GM10266 (cell line): ENCODE data around the gene EMILIN1.

Experiments used
- DNase-seq: peaks from one replicate; pipeline ENCODE4 v3.0.0; 2012; ENCODE audit errors: extremely low spot score
- TF ChIP-seq, protein P1 (sequence below): IDR thresholded peaks from 2 replicates; pipeline ENCODE4 v1.5.1; 2012; ENCODE audit warnings: mild to moderate bottlenecking, low read depth; ENCODE audit not compliant: control insufficient read depth, insufficient read depth; ENCODE audit errors: missing control alignments

Gene EMILIN1

DNA sequence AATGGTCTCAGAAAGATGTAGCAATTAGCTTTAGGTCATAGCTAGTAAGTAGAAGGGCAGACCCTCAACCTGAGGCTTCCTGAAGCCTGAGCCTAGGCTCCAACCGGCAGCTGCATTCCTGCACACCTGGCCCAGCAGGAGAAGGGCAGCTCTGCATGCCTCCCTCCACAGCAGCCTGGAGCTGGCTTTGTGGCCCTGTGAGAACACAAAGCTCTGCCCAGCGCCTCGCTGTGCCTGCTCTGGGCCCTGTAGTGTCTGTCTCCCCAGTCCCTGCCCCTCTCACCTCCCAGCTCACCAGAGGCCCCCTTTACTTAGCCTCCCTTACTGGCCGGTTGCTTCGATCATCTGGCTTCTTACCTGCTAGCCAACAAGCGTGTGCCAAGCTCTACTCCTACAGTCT lies 39.0 kb upstream of the EMILIN1 start:
- DNase-seq, result no peak
- TF ChIP-seq, protein P1, sequence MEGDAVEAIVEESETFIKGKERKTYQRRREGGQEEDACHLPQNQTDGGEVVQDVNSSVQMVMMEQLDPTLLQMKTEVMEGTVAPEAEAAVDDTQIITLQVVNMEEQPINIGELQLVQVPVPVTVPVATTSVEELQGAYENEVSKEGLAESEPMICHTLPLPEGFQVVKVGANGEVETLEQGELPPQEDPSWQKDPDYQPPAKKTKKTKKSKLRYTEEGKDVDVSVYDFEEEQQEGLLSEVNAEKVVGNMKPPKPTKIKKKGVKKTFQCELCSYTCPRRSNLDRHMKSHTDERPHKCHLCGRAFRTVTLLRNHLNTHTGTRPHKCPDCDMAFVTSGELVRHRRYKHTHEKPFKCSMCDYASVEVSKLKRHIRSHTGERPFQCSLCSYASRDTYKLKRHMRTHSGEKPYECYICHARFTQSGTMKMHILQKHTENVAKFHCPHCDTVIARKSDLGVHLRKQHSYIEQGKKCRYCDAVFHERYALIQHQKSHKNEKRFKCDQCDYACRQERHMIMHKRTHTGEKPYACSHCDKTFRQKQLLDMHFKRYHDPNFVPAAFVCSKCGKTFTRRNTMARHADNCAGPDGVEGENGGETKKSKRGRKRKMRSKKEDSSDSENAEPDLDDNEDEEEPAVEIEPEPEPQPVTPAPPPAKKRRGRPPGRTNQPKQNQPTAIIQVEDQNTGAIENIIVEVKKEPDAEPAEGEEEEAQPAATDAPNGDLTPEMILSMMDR, result no peak

DNA sequence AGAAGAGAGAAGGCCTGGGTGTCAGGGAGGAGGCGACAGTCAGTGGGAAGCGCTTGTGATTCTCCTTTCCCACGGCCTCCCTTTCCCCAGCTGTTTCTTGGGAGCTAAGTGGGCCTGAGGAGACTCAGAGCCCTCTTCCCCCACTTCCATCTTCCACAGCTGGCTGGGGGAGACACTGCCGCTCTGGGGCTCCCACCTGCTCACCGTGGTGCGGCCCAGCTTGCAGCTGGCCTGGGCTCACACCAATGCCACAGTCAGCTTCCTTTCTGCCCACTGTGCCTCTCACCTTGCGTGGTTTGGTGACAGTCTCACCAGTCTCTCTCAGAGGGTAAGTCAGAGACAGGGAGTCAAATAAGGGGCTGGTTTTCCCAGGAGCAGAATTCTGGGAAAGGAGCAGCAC lies 38.5 kb upstream of the EMILIN1 start:
- no peak for DNase-seq
- TF ChIP-seq, protein P1, result no peak

DNA sequence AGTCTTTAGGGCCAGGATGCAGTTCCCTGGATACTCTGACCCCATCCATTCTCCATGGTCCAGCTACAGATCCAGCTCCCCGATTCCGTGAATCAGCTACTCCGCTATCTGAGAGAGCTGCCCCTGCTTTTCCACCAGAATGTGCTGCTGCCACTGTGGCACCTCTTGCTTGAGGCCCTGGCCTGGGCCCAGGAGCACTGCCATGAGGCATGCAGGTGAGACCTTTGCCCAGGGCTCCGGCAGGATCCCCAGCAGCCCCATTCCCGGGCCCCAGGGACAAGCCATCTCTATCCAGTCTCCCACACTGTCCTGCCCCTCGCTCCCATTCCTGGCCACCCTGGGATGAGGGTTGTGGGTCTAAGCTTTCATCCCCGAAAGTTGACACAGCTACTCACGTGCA lies 38.1 kb upstream of the EMILIN1 start:
- DNase-seq, result no peak

DNA sequence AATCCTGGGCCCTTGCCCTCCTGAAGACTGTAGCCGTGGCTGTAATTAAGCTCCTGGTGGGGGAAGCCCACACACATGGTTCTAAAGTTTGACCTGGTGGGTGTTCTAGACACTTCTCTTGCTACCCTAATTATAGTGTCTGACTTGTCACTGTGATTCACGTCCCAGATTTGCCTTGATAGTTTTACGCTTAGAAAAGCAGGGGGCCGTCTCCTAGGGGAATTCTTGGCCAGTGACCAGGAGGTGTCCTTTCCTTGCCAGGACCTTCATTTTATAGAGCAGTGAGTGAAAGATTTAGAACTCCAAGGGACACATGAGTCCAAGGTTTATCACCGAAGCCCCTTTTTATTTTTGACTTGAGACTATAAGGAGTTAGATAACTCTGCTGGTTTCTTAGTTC lies 36.7 kb upstream of the EMILIN1 start:
- DNase-seq, result peak; percentile 52
- TF ChIP-seq, protein P1, result no peak

More for the DNA sequence above, 38.1 kb upstream of the EMILIN1 start:
- TF ChIP-seq, protein P1, result no peak

DNA sequence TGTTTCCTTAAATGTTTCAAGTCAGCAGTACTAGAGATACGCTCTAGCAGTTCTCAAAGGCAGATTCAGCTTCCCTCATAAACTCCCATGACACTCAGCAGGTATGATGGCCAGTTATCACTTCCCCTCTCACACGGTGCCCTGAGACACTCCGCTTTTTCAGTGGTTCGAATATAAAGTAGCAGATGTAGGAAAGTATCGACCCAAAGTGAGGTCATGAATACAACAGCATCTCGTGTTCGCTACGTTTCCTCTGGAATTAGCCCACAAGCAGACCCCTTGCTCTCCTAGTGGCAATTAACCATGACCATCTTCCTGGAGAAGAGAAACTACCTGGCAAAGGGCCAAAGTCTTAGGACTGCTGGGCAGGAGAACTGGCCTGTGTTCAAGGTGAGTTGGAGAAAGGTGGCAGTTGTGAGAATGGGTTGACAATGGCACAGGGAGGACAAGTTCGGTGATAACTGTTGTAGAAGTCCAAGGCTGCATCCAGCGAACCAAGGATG lies 36.2 kb upstream of the EMILIN1 start:
- peak; percentile 68 for DNase-seq
- TF ChIP-seq, protein P1, result no peak

DNA sequence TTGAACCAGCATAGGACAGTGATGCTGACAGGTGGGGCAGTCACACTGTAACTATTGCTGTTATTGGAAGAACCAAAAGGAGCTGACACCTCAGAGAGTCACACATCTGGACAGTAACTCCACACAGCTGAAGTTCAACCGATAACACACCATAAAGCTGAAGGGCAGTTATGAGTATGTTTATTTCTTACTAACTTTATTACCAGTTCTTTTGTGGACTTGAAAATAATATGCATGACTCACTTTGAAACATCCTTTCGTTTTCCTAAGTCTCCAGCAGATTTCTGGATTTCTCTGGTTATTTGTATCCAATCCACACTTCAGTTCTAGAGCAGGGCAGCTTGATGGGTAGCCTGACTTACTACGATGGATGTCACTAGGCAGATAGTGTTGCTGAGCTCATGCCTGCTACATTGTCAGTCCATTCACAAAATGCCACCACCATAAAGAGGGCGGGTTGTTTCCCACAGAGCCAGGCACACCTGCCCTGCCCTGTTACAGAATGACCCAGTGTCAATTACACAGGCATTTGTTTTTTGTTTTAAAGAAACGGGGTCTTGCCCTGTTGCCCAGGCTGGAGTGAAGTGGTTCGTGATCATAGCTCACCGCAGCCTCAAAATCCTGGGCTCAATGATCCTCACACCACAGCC lies 35.3 kb upstream of the EMILIN1 start:
- TF ChIP-seq, protein P1, result no peak
- DNase-seq, result no peak

DNA sequence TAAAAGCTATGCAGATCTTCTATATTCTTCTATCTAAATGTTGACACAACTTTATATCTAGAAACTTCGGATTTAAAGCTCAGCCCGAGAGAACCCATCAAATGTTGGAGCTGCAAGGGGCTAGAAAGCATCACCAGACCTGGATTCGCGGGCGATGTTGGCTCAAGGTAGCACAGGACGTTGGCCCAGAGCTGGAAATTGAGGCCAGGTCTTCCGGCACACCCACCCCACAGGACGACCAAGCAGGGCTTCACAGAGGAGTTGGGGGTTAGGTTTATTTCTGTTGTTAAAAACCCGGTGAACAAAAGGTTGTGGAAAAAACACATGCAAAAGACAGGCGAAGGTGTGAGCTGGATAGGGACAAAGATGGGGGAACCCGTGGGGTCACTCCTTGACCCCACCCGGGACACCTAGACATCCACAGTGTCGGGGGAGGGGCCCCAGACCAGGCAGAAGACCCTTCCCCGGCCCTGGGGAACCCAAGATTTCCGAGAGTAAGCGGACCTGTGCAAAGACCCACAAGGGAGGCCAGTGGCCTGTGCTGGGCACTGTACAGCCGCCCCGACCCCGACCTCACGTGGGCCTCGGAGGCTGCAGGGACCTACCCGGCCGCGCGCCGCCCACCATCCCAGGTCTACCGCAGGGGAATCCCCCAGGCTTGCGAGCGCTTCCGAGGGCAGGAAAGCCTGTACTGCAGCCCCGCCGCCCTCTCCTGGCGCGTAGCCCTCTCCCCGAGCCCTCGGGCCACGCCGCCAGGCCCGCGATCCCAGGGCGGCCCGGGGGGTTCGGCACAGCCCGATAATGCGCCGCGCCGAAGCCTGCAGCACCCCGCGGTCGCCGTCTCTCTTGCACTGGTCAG lies 28.8 kb upstream of the EMILIN1 start:
- peak; percentile 82 for DNase-seq
- TF ChIP-seq, protein P1, result no peak
